GM04503 (cell line): ENCODE results near the gene CACNG6.

Experiments used
- DNase-seq: peaks from one replicate; pipeline ENCODE4 v3.0.0-alpha.2; 2012; ENCODE audit warnings: low read depth

CACNG6 gene

DNA sequence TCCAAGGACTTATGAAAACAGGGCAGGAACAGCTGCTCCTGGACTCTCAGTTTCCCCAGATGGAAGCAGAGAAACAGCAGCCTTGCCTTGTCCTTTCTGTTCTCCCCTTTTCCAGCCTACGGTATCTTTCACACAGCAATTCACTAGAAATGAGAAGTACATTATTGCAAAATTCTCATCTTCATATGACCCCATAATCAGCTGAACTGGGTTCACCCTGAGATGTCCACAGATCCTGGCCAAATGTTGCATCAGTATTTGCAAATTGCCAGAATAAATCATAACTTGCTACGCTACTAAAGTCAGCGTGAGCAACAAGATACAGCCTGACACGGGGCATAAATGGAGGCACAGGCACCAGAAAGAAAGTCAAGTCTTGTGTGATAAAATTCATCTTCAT, 56.2 kb downstream of the CACNG6 start:
- DNase-seq: no peak
